Stimulated activated CD4-positive, alpha-beta T cell treated with anti-CD3 and anti-CD28 coated beads, Interleukin-4, amount 100 ng/mL, for 4 hours (primary cell): ENCODE data around the gene ADH5.
"Not testable (repeated sequence)": the region's sequence is repeated elsewhere in the genome, so short reads cannot be mapped to it uniquely, and the experiment has no call there.

Experiments
- DNase-seq, 2 experiments: peaks; one replicate each; pipeline ENCODE4 v3.0.0-alpha.2; 2020

Gene ADH5

DNA sequence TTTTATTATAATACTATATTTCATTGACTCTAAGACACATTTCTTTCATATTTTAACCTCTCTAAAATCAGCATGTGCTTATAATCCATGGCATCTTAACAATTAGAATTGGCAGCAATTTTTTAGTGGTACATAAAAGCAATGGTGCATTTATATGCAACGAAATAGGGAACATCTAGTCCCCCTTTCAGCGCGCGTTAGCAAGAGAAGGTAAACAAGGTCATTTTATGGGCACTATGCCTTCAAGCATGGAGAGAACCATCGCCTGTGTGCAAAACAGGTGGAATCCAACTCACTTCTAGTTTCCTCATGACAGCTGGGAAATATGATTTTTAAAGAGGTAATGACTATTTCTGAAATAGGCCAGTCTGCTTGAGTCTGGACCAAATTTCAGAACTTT is 6.4 kb downstream of the ADH5 start:
- DNase-seq: no peak

DNA sequence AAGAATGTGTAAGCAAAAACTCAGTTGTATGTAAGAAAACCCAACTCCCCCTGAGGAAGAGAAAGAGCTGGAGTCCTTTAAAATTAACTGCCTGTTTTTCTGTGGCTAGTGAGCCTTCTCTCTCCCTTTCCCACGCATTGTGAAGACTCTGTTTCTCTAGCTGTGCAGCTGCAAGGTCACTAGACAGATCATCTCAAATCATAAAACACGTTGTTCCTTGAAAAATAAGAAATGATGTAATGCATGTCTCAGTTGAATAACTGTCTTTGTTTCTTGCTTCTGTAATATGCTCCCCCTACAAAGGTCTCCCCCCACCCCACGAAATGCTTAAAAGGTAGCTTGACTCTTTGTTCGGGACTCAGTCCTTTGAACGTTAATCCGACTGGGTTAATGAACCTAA is 7.7 kb downstream of the ADH5 start:
- DNase-seq: not testable (repeated sequence)

DNA sequence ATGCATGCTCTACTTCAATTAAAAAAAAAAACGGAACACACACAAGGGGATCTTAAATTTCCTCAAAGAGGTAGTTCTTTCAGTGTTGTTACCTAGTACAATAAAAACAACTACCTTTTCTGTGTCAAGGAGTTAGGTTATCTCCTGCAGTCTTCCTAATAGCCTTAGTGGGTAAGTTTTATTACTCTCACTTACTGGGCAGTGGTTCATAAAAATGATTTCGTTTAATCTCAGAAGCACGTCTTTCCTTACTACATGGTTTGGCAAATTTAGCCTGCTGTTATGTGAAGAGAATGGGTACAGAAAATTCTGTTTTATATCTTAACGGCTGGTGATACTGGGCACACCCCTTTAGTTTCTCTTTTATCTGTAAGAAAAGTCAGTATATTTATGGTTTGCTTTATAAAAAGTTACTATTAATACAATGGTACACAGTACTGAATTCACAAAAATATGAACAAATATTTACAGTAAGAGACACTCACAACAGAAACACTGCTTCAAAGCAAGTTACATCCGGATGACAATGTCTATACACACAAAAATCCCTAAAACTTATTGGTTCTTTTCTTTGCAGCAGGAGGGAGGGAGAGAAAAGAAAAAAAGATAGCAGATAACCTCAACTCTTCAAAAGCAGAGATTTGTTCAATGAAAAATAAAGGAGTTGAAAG is 8.8 kb downstream of the ADH5 start:
- no peak for DNase-seq

DNA sequence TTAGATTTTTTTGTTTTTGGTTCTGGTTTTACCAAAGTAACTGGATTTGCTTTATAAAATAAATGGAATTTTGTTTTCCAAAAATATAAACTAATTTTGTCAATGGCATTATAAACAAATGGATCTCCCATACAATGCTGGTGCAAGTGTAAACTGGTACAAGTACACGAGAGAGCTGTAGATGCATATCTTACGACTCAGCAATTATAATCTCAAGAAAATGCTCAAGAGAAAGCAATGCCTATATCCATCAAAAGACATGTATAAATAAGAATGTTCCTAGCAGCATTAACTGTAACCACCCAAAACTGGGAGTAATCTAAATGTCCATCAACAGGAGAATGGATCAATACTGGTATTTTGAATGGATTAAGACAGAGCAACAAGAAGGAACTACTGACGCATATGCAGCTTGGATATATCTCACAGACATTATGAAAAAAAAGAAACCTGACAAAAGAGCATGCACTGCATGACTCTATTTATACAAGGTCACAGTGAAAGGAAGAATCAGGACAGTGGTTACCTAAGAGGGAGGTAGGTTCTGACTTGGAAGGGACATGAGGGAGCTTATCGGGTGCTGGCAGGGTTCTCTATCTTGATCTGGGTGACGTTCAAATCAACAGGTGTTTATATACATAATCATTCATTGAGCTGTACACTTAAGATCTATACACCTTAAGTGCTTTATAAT is 9.5 kb downstream of the ADH5 start:
- DNase-seq: no peak

DNA sequence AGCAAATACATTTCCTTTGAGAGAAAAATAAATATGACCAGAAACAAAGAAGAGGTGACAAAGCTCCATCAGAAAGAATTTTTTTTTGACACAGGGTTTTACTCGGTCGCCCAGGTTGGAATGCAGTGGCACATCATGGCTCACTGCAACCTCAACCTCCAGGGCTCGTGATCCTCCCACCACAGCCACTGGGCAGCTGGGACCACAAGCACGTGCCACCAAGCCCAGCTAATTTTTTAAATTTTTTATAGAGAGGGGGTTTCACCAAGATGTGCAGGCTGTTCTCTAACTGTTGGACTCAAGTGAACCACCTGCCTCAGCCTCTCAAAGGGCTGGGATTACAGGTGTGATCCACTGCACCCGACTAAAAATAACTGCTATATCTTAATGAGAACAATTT is 10.3 kb downstream of the ADH5 start:
- no peak for DNase-seq

DNA sequence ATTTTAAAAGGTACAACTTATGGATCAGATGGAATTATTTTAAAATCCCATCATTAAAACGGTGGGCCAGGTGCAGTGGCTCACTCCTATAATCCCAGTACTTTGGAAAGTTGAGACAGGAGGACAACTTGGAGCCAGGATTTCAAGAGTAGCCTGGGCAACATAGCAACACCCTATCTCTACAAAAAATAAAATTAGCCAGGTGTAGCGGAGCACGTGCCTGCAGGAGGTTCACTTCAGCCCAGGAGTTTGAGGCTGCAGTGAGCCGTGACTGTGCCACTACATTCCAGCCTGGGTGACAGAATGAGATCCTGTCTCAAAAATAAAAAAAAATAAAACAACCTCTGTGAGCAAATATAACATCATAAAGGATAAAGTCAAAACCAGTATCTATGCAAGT is 11.4 kb downstream of the ADH5 start:
- no peak for DNase-seq

DNA sequence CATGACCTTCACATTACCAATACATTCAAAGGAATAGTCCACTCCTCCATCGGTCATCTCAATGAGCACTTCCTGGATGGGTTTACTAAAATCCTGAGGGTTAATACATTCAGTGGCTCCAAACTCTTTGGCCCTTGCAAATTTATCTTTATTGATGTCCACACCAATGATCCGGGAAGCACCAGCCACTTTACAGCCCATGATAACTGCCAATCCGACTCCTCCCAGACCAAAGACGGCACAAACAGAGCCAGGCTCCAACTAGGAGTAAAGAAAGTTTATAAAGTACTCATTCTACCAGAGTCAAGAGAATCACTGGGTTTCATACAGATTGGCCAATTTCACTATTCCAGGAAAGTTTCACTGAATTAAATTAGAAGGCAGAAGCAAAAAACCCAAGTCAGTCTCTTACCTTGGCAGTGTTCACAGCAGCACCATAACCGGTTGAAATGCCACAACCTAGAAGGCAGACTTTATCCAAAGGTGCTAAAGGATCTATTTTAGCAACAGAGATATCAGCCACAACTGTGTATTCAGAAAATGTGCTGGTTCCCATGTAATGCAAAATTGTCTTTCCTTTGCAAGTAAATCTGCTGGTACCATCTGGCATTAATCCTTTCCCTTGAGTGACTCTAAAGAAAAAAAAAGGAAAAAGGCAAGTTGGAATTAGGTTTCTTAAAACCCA is 12.2 kb downstream of the ADH5 start:
- DNase-seq: no peak

DNA sequence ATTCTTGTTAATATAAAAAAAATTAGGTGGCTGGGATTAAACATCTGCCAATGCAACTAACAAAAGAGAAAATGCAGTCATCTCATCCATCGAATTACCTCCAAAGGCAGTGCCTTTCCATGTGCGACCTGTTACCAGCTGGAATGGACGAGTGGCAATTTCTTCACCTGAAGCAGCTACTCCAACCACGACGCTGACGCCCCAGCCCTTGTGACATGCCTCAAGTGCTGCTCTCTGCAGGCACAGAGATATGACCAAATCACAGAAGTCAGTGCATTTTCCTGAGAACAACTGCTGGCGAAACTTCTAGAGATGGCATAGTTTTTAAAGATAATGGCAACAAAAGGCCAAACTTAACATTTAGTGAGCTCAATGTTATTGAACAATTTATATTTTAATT is 13.8 kb downstream of the ADH5 start:
- DNase-seq: no peak

DNA sequence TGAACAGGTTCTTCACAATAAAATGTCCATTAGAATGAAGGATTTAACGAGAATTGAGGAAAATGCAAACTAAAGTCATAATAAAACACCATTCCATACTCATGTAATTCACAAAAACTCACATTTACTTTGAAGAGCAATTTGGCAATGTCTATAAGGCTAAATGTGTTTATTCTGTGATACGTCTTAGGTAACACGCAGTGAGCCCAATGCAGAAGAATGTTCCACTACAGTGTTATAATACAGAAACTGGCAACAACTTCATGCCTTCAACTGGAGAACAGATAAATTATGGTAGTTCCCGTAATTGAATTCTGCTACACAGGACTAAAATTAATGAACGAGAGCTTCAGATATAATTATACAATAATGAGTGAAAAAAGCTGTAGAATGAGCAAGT is 17.4 kb downstream of the ADH5 start:
- no peak for DNase-seq

DNA sequence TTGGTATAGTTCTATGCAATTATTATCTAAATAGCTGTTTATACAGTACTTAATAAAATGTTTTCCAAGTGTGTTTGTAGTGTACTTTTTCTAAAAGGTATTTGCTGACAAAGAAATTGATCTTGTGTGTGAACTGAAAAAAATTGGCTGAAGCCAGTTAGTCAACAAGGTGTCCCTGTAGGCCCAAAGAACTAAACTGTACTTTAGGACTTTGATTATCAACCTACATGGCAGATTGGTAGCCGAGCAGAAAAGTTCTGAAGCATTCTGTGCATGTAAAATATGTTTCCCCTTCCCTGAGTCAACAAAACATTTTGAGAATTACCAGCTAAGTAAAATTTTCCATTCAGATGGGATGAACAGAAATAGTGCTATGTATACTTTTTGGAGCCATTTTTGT is 21.0 kb downstream of the ADH5 start:
- no peak for DNase-seq

DNA sequence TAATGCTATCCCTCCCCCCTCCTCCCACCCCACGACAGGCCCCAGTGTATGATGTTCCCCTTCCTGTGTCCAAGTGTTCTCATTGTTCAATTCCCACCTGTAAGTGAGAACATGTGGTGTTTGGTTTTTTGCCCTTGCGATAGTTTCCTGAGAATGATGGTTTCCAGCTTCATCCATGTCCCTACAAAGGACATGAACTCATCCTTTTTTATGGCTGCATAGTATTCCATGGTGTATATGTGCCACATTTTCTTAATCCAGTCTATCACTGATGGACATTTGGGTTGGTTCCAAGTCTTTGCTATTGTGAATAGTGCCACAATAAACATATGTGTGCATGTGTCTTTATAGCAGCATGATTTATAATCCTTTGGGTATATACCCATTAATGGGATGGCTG is 23.1 kb downstream of the ADH5 start:
- not testable (repeated sequence) for DNase-seq

DNA sequence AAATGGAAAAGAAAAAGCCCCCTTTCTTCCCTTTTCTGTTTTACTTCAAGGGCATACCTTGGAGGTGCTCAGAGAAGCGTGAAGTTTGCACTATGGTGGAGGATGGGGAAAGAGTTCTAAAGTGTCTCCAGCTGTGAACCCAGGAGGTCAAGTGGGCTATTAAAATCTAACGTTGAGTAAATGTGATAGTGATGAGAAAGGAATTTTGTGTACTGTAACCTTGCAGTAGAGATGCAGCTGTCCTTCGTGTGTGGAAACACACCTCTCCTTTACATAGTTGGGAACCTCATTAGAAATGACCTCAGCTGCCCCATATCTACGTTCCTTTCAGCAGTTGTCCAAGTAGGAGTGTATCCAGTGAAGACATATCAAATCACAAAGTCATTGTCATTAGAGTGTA is 26.5 kb downstream of the ADH5 start:
- DNase-seq: no peak

DNA sequence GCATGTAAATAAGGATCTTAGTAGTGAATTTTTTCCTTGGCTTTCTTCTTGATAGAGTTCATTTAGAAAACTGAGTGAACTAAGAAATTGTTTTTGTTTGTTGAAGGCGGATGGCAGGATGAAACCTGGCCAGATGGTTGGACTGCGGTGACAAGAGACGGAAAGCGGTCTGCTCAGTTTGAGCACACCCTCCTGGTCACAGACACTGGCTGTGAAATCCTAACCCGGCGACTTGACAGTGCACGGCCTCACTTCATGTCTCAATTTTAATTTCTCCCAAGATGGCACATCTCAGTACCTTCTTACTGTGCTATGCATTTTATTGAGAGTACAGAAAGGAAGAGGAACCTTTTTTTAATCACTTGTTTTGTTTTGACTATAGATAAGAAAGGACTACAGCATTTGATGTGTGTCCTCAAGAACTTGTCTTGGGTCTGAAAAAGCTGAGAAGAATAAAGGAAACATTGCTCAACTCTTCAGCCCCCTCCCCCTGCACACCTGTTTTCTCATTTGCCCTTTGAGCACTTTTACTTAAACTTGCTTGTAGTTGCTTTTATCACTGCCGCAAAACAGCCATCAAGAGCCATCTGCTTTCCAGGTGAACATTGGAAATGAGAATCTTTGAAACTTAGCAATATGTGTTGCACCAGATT is 27.4 kb downstream of the ADH5 start:
- no peak for DNase-seq

DNA sequence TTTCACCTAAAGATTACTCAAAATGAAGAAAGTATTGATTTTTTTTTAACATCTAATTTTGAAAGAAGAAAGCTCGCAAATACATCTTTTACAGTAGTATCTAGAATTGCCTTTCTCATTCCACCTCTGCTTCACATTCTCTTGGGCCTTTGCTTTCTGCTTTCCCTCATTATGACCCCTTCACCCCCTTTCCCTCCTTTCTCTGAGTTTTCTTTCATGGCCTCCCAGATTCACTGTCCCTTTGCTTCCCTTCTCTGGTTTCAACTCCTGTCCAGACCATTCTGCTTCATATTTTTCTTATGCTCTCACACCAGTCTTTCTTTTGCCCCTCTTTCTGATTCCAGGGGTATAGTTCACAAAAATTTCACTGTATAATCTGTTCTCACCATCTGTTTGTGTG is 29.0 kb downstream of the ADH5 start:
- no peak for DNase-seq

DNA sequence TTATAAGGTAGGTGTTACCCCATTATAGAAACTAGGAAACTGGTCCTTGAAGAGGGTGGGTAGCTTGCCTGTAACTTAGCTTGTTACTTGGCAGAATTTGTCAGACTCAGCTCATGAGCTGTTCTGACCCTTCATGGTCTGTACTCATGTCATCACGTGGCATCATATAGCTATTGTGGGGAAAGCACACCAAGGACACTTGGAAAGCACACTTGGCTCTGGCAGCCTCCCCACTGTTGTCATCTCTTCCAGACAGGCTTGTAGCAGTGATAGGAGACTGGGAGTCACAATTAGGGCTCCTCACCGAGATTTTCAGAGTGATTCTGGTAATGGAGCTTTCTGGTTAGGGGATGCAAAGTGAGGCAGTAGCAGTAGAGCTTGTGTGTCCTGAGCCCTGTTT is 30.4 kb downstream of the ADH5 start:
- DNase-seq: no peak

DNA sequence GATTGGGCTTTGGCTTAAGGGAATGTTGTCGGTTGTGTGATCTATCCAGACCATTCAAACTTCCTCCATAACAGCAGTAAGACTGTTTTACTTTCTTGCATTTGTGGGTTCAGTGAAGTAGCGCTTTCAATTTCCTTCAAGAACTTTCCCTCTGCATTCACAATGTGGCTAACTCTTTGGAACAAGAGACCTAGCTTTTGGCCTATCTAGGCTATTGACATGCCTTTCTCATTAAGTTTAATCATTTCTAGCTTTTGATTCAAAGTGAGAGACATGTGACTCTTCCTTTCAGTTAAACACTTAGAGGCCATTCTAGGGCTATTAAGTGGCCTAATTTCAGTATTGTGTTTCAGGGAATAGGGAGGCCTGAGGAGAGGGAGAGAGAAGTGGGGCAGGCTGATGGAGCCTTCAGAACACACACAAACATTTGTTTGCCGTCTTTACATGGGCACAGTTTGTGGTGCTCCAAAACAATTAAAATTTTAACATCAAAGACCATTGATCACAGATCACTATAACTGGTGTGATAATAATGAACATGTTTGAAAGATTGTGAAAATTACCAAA is 34.1 kb downstream of the ADH5 start:
- no peak for DNase-seq

DNA sequence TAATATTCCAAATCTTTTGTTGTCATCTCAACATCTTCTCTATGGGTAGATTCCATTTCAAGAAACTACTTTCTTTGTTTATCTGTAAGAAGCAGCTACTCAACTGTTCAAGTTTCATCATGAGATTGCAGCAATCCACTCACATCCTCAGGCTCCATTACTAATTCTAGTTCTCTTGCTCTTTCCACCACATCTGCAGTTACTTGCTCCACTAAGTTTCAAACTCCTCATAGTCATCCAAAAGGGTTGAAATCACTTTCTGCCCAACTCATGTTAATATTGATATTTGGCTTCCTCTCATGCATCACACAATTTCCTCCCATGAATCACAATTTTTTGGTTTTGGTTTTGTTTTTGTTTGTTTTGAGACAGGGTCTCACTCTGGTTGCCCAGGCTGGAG is 35.7 kb downstream of the ADH5 start:
- DNase-seq: no peak

DNA sequence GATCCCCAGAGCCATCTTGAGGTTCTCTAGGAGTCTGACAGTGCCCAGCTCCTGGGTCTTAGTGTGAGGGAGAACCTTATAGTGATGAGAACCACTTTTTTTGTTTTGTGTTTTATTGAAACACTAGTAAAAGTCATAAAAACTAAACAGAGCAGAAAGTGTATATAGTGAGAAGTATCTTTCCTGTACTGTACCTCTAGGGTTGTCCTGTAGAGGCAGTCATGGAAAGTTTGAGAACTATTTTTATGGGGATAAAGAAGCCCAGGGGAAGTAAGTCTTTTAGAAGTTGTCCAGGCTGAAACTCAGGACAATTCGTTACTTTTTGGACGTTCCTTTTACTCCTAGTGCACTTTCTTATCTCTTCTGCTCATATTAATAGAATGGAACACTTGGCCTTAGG is 40.9 kb downstream of the ADH5 start:
- no peak for DNase-seq

DNA sequence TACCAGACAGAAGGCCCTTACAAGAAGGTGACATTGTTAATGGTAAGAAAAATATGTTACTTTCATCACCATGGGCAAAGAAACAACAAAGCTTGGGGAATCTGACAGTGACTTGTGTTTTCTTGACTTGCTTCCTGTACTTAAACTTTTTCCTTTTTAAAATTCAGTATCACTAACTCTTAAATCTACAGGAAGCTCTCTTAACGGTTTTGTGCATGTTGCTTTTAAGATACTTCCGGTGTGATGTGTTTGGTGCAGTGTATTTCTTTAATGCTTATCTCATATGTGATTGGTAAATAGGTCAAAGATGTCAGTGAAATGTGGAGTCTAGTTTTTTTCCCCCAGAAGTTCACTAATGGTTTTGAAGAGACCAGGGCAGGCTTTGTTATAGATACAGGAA is 45.2 kb downstream of the ADH5 start:
- DNase-seq: no peak

DNA sequence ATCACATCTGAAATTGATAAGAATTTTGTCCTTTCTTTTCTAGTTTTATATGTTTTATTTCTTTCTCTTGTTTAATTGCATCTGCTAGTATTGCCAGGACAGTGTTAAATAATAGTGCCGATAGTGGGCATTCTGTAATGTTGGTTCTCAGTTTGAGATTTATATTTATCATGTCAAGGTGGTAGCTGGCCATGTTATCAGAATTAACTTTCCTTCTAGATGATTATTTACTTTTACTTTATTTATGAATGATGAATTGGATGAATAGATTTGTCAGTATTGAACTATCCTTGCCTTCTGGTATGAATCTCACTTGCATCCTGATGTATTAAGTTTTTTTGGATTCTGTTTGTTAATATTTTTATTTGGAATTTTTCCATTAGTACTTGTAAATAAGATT is 50.4 kb downstream of the ADH5 start:
- DNase-seq: no peak

DNA sequence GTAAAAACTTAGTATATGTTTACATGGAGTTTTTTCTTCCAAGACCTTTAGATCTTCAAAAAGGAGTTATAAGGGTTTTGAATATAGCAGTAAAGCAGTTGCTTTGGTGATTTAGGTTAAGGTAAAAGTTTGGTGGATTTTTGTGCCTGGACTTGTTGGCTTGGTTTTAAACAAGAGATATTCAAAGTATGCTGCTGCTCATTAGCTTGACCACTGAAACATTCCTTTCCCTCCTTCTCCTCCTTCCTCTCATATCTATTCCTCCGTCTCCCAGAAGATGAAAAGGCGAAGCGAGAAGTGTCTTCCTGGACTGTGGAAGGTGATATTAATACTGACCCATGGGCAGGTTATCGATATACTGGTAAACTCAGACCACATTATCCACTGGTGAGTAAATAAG is 54.6 kb downstream of the ADH5 start:
- DNase-seq: no peak

DNA sequence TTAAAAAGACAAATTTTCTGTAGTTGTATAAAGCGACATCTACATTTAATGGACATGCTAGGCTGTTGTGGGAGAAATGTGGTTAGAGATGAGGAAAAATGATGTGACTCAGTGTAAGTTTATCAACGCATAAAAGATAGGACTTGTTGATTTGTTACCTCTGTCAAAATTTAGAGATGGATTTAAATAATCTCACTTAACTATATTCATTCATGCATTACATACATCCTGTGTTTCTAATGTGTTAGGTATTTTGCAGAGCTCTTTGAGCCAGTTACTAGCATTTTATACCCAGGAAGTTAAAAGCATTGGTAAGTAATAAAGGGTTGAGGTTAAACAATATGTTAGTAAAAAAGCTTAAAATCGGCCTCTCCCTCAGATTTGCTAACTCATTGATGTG is 58.7 kb downstream of the ADH5 start:
- DNase-seq: no peak

DNA sequence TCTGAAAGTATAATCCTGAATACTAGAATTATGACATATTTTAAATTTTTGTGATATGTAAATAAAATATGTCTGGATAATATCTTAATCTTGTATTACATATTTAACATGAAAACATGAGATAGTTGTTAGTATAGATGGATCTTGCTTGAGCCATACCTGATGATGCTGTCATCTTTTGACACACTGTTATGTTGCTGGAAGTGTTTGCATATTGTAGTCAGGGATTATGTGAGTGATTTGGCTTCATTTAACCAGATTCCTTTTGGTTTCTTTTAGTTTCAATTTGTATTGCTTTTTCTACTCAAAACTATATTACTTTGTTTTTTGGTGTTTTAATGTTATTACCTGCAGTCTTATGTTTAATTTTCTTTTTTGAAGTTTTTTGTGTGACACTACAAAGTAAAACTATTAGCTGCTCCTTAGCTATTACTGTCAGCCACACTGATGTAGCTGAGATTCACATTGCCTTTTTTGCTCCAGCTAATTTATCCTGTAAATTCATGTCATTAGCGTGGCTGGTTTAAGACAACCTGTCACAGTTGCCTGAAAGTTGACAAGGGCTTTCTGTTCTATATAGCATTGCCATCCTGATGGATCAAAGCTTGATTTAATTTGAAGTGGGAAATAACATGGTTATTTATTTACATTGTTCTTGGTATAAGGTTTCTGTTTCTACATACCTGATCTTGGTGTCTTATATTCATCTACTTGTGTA is 59.4 kb downstream of the ADH5 start:
- DNase-seq: no peak
